IPS DF 19.7 (cell line): ENCODE data around the gene C9.
"Not testable (repeated sequence)": the region's sequence is repeated elsewhere in the genome, so short reads cannot be mapped to it uniquely, and the experiment has no call there.

Source experiments
- DNase-seq: peaks from one replicate; pipeline ENCODE4 v3.0.0-alpha.2; 2013; ENCODE audit warnings: low read depth, low spot score

C9 gene

GRCh38 chr5:39364367-39364766 is at the start of gene C9:
Gene C9 (minus strand): TSS chr5:39364495. CDS start chr5:39364464, 31 bp downstream.
- no peak for DNase-seq

GRCh38 chr5:39413771-39414170 is 49.5 kb upstream of the C9 start:
- DNase-seq, result no peak

GRCh38 chr5:39412721-39413394 is 48.6 kb upstream of the C9 start:
- no peak for DNase-seq

GRCh38 chr5:39411985-39412384 is 47.7 kb upstream of the C9 start:
- no peak for DNase-seq

- DNase-seq, result no peak
Observed at GRCh38 chr5:39411061-39411460, 46.8 kb upstream of the C9 start.

GRCh38 chr5:39409033-39409432 is 44.7 kb upstream of the C9 start:
- DNase-seq, result no peak

GRCh38 chr5:39405083-39405843 is 41.0 kb upstream of the C9 start:
- DNase-seq, result no peak

- DNase-seq, result not testable (repeated sequence)
Observed at GRCh38 chr5:39403761-39404160, 39.5 kb upstream of the C9 start.

- DNase-seq, result not testable (repeated sequence)
Observed at GRCh38 chr5:39402140-39402539, 37.8 kb upstream of the C9 start.

- no peak for DNase-seq
Observed at GRCh38 chr5:39400713-39401578, 36.7 kb upstream of the C9 start.

- no peak for DNase-seq
Observed at GRCh38 chr5:39399135-39400036, 35.1 kb upstream of the C9 start.

- DNase-seq, result no peak
Observed at GRCh38 chr5:39396843-39397242, 32.5 kb upstream of the C9 start.

GRCh38 chr5:39395521-39395920 is 31.2 kb upstream of the C9 start:
- DNase-seq, result no peak

GRCh38 chr5:39394946-39395345 is 30.7 kb upstream of the C9 start:
- no peak for DNase-seq

- no peak for DNase-seq
Observed at GRCh38 chr5:39390945-39391344, 26.6 kb upstream of the C9 start.

- no peak for DNase-seq
Observed at GRCh38 chr5:39387293-39387692, 23.0 kb upstream of the C9 start.

GRCh38 chr5:39384271-39384670 is 20.0 kb upstream of the C9 start:
- DNase-seq, result no peak

- no peak for DNase-seq
Observed at GRCh38 chr5:39381376-39381775, 17.1 kb upstream of the C9 start.

- DNase-seq, result no peak
Observed at GRCh38 chr5:39379693-39380092, 15.4 kb upstream of the C9 start.

GRCh38 chr5:39377613-39378012 is 13.3 kb upstream of the C9 start:
- DNase-seq, result no peak

- peak; percentile 33 for DNase-seq
Observed at GRCh38 chr5:39376293-39376714, 12.0 kb upstream of the C9 start.
